HG02943 (cell line): ENCODE data around the gene IGF2R.
A peak's percentile ranks its signal among the peaks of the same experiment; 100 is the strongest.

Experiments
- ATAC-seq: cut with Tn5 transposase; IDR thresholded peaks from one replicate; pipeline ENCODE4 v1.9.1; 2021; ENCODE audit warnings: mild to moderate bottlenecking, low read depth, moderate library complexity; ENCODE audit not compliant: unreplicated experiment

IGF2R gene

DNA sequence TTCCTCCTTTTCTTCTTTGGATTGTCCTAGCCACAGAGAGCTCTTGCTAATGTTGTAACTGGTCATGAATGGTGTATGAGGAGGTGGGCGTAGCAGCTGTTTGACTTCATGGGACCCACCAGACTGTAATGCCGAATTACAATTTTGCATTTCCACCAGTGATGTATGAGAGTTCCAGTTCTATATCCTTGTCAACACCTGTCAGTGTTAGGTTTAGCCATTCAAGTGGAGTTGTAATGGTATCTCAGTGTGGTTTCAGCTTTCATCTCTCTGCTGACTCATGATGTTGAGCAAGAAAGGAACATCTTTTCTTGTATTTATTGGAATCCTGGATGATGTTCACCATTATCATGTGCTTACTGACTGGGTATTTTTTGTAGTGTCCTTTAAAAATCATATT, 5.1 kb downstream of the IGF2R start:
- no peak for ATAC-seq

DNA sequence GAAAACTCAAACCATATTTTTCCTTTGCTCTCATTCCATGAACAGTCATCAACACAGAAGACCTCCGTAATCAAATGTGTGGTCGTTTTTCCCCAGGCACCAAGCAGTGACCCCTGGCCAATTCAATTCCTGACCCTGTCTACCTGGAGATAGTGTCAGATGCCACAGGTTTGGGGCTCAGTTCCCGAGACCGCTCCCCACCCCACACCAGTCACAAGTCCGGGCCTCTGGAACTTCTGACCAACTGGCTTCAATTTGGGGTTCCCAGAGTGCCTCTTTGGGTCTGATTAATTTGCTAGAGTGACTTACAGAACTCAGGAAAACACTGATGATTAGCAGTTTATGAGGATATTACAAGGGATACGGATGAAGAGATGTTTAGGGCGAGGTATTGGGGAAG, 6.0 kb downstream of the IGF2R start:
- ATAC-seq = no peak

DNA sequence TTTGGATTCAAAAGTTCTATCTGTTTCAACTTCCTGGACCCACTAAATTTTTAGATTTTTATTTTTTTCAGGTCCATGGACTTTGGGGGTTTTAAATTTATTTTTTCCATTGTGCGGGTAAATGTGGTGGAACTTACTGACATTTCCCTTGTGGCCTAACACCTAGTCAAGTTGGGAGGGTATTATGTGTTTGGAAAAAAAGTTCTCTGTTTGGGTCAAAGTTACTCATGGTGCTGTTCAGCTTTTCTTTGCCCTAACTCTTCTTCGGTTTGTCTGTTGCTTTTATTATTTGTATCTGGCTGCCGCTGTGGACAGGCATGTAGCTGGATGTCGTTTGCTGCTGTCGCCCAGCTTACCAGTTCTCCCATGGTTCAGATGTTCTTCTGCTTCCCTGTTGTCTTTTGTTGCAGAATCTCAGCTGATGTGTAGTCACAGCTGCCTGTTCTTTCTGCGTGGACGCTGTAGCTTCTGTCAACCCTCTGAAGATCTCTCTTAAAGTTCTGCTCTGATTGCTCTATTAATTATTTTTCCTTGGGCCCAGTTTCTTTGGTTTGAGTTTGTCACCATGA, 7.9 kb downstream of the IGF2R start:
- no peak for ATAC-seq

DNA sequence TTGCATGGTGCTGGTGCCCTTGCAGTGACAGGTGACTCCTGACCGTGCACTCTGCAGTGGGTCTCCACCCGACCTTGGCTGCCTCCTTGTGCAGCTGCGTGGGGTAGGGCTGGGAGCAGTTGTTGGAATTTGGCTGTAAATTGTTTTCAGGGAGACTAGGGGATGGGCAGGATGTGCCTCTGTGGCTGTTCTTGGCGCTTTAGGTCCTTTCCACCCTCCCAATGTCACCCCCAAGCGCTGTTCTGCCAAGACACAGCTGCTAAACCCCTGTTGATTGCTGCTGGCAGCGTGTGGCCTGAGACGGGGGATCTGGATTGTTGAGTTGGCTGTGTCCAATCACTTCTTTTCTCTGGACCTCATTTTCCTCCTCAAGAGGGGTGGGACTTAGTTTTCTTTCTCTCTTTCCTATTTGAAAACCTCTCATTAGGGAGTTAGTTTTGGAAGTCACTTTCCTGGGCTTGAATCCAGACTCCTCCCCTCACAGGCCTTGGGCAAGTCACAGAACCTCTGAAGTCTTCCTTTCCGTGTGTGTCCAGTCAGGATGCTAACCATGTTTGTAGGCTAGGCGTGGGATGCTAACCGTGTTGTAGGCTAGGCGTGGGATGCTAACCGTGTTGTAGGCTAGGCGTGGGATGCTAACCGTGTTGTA, 8.5 kb downstream of the IGF2R start:
- ATAC-seq = no peak

DNA sequence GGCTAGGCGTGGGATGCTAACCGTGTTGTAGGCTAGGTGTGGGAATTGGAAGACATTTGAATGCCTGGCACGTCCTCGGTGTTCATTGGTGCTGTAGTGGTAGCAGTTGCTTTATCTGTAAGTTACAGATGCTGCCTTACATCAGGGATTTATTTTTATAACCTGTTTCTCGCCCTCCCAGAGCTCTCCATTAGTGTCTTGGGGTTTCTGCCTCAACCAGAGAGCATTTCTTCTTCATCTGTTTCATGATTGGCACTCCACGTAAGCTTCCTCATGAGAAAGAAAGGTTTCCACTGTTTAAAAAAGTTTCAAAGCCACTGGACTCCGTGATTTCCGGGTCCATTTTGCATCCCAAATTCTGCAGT, 9.0 kb downstream of the IGF2R start:
- no peak for ATAC-seq

DNA sequence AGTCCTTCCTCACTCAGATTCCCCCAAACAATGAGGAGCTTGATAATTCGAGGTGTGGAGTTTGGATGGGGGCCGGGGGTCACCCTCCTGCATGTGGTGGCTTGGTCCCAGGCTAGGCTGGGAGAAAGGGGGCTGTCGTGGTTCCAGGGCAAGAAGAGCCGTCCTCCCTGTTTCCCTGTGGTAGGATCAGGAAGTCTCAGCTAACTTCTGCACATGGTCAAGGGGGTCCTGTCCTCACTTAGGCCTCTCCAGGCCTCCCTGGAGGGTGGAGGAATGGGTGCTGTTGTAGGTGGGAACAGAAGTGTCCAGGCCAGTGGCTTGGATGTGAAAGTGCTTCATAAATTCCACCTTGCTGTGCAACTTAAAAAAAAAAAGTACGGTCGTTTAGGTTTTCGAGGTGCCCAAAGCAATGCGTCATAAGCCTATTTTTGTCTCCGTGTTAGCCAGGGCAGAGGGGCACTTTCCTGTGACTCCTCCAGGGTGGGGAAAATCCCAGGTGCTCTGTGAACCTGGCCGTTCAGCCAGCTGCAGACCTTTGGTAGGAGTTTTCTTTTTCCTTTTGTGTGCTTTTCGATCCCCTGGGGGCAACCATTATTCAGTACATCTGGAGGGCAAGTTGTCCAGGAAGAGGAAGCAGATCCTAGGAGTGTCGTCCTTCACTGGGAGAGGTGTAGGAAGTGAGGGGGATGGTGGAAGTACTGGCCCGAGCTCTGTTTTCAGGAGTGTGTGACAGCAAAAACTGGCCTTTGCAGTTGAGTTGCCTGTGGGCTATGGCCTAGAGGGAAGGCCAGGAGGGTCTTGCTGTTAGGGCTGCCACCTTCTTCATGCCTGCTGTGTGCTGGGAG, 9.6 kb downstream of the IGF2R start:
- peak; percentile 27 for ATAC-seq

DNA sequence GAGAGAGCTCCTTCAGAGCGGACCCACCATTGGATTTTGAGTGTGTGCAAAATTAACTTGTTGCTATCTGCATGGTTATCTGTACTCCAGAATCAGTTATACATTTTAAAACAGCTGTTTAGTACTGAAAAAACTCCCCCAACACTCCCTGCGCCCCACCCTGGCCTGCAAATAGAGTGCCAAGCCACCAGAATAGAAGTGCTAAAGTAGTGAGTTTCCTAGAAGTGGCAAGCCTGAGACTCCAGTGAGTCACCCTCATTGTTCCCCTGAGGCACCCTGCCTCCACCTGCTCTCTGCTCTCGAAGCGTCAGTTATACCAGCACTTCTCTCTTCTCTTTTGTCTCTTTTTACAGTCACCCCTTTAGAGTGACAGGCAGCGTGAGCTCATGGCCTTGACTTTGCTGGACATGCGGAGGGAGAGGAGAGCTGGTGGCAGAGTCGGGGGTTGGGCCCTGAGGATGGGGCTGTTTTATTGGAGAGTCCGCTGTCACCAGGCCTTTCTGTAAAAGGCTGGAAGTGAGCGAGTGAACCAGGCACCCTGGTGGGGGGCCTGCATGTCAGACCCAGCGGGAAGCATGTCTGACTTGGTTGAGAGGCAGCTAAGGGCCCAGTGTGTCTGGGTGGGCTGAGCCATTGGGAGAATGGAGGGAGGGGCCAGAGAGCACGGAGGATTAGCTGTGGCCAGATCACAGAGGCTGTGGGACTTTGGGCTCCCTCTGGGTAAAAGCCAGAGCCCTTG, 10.4 kb downstream of the IGF2R start:
- peak; percentile 50 for ATAC-seq

DNA sequence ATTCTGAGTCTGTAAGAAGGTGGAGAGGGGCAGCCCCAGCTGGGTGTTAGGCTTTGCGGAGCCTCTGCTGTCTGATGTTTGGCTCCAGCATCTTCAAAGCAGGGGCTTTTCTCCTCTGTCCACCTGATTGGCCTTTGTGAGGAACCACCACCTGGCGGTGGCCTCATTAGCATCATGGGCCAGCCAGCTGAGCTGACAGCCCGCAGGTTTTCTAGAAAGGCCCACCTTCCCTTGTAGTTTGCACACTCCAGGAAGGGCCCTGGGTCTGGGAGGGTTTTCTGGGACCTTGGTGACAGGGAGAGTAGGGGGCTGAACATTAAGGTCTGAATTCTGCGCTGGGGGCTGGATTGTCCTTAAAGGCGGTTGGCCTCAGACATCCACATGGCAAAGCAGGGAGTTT, 11.6 kb downstream of the IGF2R start:
- ATAC-seq = no peak

DNA sequence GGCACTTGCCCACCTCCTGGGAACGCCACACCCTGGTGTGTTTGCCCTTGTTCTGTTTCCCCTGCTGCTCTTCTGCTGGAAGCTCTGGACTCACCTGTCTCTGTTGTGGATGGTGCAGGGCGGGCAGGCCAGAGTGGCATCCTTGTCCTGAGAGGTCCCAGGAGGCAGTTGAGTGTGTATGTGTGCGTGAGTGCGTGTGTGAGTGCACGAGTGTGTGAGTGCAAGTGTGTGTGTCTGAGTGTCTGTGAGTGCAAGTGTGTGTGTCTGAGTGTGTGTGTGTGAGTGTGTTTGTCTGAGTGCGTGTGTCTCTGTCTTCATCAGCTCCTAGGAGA, 12.2 kb downstream of the IGF2R start:
- no peak for ATAC-seq

DNA sequence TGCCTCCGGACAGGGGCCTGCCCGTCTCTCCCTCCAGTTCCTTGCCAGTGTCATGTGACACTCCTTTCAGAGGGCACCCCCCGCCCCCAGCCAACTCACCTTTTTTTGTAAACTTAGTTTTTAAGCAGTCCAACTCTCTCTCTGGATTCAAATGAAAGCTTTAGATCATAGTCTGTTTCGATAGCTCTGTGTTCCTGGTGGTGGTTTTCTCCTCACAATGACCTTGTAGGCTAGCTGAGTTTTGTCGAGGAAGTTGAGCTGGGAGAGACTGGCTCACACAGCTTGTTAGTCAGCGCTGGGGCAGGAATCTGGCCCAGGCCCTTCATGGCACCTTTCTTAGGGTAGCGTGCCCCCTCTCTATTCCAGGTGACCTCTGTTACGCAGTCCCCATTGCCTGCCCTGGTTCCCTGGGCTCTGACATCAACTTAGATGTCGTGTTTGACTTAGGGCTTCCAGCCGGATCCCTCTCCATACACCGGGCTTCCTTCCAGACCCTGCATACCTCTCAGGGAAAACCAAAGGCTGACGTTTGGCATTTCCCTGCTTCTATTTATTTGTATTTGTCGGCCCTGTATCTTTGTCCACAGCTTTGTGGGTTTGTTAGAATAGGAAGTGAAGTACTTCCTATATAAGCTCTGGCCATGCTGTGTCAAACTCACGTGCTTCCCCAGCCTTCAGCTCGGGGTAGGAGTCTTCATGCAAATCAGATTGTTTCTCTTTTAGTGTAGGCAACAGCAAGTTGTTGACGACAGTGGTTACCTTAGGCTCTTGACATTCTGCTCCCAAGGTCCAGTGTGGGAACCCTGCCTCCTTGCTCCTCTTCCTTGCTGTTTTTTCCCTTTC, 12.7 kb downstream of the IGF2R start:
- peak; percentile 55 for ATAC-seq

DNA sequence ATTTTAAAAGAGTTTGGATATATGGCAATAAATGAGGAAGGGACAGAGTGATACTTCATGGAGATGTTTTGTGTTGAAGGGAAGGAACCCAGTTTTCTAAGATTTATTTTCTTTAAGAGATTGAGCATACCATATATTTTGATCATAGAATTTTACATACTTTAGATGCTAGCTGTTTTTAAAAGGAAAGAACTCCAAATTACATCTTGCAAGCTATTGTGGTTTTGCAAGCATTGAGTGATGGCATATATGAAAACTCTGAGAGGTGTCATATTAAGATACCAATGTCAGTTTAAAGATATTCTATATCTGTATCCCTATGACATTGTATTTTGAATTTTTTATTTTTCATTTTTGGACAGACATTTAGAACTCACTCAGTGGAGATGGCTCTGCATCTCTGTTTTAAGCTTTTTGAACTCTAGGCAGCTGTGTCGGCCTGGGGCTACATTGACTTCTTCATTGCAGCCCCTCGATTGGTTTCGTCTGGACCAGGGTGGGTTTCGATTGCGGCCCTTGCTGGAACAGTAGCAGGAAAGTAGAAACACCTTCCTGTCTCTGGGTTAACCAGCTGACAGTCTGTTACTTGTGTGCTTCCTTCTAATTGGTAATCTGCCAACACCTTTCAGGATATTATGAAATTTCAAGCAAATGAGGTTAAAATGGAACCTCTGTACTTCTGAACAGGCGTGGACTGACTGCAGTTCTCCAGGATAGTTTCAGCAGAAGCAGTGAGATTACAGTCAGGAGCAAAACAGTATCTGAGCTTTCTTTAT, 14.0 kb downstream of the IGF2R start:
- peak; percentile 36 for ATAC-seq

DNA sequence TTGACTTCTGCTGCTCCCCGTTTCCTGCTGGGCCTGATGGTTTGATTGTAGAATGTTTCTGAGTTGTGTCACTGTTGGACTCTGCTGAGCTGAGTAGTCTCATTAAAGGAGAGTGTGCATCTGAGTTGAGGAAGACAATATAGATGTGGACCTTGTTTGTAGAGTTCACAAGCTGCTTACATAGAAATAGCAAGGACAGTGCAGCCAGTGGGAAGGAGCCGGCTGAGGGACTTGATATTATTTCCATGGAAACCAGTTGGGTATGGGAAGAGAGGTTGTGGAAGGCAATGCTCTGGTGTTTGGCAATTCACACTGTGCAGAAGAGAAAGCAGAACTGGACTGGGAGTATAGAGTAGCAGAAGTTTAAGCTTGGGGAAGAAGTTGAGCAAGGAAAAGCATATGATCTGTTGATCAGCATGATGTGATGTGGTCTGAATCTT, 14.8 kb downstream of the IGF2R start:
- no peak for ATAC-seq

DNA sequence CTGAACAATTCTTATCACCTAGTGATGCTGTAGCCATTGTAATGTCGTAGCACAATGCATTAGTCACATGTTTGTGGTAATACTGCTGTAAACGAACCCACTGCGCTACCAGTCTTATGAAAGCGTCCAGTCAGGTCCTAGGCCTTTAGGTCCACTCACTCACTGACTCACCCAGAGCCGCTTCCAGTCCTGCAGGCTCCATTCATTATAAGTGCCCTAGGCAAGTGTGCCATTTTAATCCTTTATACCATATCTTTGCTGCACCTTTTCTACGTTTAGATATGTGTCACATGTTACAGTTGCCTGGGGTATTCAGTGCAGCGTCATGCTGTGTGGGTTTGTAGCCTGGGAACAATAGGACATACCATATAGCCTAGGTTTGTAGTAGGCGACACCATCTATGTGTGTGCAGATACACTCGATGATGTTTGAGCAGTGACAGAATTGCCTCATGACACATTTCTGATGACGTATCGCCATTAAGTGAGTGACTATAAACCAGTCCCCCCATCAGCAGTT, 15.4 kb downstream of the IGF2R start:
- no peak for ATAC-seq

DNA sequence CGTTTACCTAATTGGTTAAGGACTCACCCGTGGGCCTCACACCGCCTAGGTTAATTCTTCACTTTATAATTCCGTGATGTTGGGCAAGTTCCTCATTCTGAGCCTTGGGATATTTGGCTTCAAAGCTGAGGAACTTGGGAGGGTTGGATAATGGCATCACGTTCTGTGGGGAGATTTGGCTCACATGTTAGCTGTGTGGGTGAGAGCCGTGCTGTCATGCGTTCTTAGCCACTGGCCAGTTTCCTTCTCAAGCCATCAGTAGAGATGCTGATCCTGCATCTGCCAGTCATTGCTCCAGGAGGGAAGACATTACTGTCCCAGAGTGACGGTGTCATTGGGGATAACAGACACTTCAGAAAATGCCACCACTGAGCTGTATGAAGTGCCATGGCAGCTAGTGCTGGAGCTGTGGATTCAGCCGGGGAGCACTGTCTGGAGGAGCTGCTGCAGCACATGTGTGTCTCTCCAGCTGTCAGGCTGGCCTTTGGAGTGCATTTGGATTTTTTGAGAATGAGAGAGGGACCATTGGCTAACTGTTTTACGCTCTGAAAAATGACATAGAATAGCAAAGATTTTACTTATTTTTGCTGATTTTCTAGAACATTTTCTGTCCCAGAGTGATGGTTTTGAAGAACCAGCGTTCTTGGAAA, 16.5 kb downstream of the IGF2R start:
- ATAC-seq = no peak

DNA sequence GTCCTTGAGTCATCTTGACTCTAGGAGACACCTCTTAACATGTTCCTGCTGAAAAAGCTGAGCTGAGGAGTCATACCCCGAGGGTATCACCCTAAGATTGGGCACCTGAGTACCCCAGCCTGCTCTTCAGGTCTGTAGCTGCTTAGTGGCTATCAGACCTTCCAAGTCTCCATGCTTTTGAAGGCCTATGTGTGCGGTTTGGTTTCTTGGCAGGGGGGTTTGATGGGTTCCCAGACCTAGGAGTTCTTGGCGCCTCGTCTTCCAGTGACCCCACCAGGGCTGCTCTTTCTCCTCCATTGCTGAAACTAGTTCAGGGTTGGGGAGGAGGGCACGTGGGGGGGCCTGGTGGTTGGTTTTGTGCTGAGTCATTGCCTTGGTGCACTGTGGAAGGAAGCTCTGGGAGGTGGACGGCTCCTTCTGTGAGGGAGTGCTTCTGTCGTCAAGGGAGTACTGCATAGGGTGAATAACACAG, 20.1 kb downstream of the IGF2R start:
- no peak for ATAC-seq

DNA sequence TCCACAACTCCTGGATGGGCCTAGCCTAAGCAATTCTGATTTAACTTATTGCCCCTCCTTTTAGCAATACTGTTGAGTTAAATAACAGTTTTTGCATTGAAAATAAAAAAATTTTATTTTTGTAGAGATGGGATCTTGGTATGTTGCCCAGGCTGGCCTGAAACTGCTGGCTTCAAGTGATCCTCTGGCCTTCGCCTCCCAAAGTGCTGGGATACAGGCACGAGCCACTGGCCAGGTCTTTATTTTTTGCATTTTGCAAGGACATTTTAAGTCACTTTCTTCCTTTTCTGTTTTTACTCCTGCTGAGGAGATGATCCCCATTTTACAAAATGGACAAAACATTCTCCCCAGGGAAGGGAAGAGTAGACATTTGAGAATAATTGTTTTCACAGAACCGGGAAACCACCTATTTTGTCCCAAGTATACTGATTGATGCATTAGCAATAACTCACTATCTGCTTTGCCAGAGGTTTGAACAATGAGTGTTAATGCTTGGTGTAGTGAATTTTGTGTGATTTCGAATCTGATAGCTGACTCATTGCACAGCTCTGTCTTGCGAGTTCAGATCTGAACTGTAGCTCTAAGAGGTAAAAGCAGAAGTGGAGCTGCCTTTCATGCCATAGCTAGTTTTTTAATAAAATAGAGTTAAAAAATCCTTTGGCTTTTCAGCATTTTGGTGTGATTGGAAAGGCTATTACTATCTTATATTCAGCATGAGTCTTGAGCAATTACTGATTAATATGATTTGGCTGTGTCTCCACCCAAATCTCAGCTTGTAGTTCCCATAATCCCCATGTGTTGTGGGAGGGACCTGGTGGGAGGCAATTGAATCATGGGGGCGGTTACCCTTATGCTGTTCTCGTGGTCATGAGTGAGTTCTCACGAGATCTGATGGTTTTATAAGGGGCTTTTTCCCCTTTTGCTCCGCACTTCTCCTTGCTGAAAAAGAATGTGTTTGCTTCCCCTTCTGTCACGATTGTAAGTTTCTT, 20.9 kb downstream of the IGF2R start:
- ATAC-seq = peak; percentile 69

DNA sequence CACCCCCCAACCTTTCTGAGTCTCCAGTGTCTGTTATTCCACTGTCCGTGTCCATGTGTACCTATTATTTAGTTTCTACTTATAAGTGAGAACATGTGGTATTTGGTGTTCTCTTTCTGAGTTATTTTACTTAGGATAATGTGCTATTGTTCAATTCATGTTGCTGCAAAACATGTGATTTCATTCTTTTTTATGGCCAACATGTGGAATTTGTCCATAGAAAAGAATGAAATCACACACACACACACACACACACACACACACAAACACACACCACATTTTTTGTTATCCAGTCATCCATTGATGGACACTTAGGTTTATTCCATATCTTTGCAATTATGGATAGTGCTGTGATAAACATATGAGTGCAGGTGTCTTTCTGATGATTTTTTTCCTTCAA, 23.5 kb downstream of the IGF2R start:
- no peak for ATAC-seq

DNA sequence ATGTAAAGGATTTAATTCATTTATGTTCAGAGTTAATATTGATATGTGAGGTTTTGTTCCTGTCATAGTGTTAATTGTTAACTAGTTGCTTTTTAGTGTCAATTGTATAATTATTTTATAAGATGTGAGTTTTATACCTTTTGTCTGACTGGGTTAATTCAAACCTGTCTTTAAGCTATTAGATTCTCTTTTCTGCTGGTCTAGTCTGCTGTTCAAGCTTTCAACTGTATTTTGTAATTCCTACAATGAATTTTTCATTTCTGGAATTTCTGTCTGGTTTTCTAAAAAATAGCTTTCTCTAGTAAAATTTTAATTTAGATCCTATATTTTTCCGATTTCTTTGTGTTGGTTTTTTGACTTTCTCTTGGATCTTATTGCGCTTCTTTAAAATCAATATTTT, 26.5 kb downstream of the IGF2R start:
- no peak for ATAC-seq
